SKM-1 treated with dmso at 0.1 percent for 144 hours (cell line): ENCODE results near the gene CDKAL1.
"Not testable (repeated sequence)": the region's sequence is repeated elsewhere in the genome, so short reads cannot be mapped to it uniquely, and the experiment has no call there.

Experiments
- DNase-seq: peaks from one replicate; lab custom pipeline; 2025; ENCODE audit not compliant: unreplicated experiment; lab: John Stamatoyannopoulos, UW

The CDKAL1 gene

GRCh38 chr6:20827798-20828197 lies 293.5 kb downstream of the CDKAL1 start:
- no peak for DNase-seq

- DNase-seq, result no peak
Measured at GRCh38 chr6:20830576-20830975, 296.3 kb downstream of the CDKAL1 start.

DNA sequence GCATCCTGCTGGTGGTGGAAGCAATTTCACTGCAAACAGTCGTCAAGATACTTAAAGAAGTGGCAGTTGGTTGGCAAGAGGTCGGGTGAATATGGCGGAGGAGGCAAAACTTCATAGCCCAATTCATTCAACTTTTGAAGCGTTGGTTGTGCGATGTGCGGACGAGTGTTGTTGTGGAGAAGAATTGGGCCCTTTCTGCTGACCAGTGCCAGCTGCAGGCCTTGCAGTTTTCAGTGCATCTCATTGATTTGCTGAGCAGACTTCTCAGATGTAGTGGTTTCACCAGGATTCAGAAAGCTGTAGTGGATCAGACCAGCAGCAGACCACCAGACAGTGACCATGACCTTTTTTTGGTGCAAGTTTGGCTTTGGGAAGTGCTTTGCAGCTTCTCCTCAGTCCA lies 297.0 kb downstream of the CDKAL1 start:
- DNase-seq, result not testable (repeated sequence)

DNA sequence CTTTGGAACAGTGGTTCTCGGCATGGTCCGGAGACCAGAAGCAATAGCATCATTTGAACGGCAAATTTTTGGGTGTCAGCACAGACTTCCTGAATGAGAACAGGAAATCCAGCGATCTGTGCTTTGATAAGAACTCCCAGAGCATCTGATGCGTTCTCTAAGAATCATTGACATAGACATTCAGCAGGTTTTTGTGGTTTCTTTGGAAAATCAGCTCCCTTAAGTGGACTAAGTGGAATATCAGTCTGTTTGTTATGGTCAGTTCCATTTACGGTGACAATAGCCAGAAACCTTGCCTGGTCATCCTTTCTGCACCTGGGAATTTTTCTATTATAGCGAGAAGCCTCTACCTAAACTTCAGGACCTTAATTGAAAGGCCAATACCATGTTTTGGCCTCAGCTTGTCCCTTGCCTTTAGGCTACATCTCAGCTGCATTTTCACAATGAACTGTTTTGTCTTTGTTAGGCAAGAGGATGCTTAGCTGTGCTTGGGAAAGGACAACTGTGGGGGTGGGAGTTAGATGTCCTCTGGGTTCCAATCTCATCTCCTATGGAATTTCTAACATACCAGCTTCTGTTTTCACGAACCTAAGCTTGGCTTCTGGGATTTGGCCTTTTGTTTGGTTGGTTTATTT lies 299.7 kb downstream of the CDKAL1 start:
- no peak for DNase-seq

DNA sequence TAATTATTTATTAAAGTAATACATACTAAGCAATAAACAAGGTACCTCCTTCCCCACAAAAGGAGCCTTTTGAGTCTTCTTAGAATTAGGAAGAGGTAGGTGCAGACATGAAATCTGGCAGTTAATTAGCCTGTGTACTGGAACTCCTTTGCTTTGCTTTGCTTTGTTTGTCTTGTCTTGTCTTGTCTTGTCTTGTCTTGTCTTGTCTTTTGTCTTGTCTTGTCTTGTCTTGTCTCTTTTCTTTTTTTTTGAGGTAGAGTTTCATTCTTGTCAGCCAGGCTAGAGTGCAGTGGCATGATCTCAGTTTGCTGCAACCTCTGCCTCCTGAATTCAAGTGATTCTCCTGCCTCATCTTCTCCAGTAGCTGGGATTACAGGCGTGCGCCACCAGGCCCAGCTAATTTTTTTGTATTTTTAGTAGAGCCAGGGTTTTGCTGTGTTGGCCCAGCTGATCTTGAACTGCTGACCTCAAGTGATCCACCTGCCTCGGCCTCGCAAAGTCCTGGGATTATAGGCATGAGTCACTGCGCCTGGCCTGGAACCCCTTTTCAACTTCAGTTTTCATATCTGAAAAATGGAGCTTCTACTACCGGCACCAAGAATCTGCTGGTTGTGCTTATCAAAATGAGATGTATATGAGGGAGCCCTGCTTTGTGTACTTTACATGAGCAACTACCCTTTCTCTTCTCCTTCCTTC lies 301.2 kb downstream of the CDKAL1 start:
- DNase-seq, result no peak

- DNase-seq, result no peak
Measured at GRCh38 chr6:20837189-20837588, 302.9 kb downstream of the CDKAL1 start.

- no peak for DNase-seq
Measured at GRCh38 chr6:20838113-20838512, 303.9 kb downstream of the CDKAL1 start.

- no peak for DNase-seq
Measured at GRCh38 chr6:20839630-20840029, 305.4 kb downstream of the CDKAL1 start.

- DNase-seq, result no peak
Measured at GRCh38 chr6:20840675-20841074, 306.4 kb downstream of the CDKAL1 start.

- DNase-seq, result no peak
Measured at GRCh38 chr6:20841806-20842205, 307.5 kb downstream of the CDKAL1 start.

DNA sequence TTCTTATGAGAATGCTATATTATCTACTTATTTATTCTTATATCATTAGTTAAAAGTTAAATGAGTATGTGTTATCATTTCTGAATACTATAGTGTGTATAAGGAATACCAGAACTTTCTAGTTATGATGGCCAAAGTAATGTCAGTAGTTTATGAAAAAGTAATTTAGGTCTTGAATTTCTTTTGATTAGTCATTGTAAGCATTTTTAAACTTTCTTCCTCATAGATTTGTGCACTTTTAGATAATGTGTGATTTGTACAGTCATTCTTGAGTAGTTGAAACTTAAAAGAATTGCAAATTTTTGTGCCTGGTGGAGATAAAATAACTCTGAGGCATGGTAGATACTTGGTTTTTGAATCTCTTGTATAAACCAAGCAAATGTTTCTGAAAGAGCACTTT lies 311.3 kb downstream of the CDKAL1 start:
- DNase-seq, result no peak

- DNase-seq, result no peak
Measured at GRCh38 chr6:20846602-20847028, 312.4 kb downstream of the CDKAL1 start.

- no peak for DNase-seq
Measured at GRCh38 chr6:20847904-20848303, 313.6 kb downstream of the CDKAL1 start.

DNA sequence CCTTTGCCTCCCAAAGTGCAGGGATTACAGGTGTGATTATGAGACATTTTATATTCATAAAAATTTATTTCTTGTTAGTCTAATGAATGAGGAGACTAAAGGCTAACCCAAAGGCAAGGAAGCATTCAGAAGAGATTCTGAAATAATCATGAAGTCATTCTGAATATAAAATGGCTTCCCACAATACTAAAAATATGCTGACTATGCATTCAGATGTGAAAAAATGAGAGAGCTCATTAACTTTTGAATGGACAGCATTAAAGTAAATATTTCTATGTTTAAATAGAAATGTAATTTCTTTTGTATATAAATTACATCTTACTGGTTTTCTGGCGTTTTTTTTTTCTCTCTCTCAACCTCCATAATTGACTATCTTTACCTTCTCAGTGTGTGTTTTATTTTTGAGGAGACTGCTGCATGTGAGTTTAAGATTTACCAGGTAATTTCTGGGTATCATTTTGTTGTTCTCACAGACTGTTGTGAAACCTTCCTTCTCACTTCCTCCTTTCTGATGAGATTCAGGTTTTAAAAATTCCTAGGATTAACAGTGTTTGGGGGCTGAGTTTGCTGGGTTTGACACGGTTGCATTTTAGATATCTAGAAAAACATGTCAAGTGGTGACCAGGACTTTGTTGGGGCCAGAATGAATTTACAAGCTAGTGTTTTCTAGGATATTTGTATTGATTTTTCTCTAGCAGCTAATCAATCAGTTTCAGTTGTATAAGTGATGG lies 316.6 kb downstream of the CDKAL1 start:
- no peak for DNase-seq

DNA sequence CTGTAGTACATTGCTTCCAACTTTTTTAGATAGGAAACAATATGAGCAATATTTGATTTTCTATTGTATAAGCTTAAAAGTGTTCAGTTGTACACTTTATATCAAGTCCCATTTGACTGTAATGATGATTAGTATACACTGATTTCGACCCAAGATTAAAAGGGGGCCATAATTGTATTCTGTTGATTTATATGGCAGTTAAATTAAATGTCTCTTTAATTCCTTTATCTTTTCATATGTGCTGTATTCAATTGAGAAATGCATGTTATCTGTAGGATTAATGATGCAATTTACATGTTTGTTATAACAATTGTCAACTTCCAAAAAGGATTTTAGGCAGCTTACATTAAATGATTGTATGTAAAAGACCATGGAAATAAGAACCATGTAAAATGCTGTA lies 317.5 kb downstream of the CDKAL1 start:
- no peak for DNase-seq

GRCh38 chr6:20853828-20854227 lies 319.6 kb downstream of the CDKAL1 start:
- no peak for DNase-seq

GRCh38 chr6:20856681-20857288 lies 322.5 kb downstream of the CDKAL1 start:
- no peak for DNase-seq

- no peak for DNase-seq
Measured at GRCh38 chr6:20861481-20861880, 327.2 kb downstream of the CDKAL1 start.

- DNase-seq, result no peak
Measured at GRCh38 chr6:20866036-20866435, 331.8 kb downstream of the CDKAL1 start.

DNA sequence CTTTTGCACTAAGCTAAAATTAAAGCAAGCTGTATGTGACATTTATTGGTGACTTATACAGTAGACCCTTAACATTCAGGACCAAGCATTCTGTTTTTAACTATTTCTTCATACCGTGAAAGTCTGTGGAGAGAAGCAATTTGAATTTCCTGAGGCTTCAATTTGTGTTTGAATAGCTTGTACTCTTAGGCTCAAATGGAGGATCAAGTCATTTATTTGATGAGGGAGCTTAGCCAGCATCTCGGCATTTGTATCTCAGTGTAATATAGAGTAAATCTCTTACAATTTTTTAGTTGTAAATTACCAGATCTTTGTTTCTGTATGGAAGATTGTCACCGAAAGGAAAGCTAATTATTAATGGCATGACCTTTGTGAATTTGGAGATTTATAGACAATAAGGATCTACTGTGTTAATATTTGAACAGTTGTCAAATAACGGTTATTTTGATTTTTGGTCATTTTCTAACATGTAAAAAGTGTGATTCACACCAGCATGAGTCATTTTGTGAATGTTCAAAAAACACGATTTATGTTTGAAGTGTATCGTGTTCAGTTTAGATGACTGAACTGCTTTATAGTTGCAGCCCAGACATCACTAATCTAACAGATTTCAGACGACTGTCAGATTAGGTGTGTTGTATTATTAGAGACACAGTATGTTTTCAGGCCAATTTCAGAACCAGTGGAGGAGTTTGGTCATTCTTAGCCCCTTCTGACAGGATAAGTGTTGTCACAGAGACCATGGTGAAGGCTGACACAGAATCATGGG lies 332.9 kb downstream of the CDKAL1 start:
- no peak for DNase-seq
